Globus pallidus (tissue), 1 donor: ENCODE results near the gene KLC1.

Source experiments
- DNase-seq: peaks from one replicate; pipeline ENCODE4 v3.0.0-alpha.2; 2015; ENCODE audit warnings: low spot score

The KLC1 gene

GRCh38 chr14:103659631-103660030 is 30.6 kb downstream of the KLC1 start:
- no peak for DNase-seq

- DNase-seq = no peak
Measured at GRCh38 chr14:103662029-103662428, 33.0 kb downstream of the KLC1 start.

GRCh38 chr14:103662591-103662990 is 33.6 kb downstream of the KLC1 start:
- no peak for DNase-seq

GRCh38 chr14:103663506-103663905 is 34.5 kb downstream of the KLC1 start:
- DNase-seq = no peak

- DNase-seq = no peak
Measured at GRCh38 chr14:103667671-103668070, 38.7 kb downstream of the KLC1 start.

- DNase-seq = no peak
Measured at GRCh38 chr14:103668117-103668516, 39.1 kb downstream of the KLC1 start.

GRCh38 chr14:103669370-103669769 is 40.4 kb downstream of the KLC1 start:
- no peak for DNase-seq

- DNase-seq = no peak
Measured at GRCh38 chr14:103671911-103672310, 42.9 kb downstream of the KLC1 start.

- no peak for DNase-seq
Measured at GRCh38 chr14:103675957-103676356, 46.9 kb downstream of the KLC1 start.

GRCh38 chr14:103676881-103677675 is 48.1 kb downstream of the KLC1 start:
- DNase-seq = no peak

- DNase-seq = no peak
Measured at GRCh38 chr14:103679351-103679750, 50.3 kb downstream of the KLC1 start.

GRCh38 chr14:103680491-103681231 is 51.6 kb downstream of the KLC1 start:
- no peak for DNase-seq

- DNase-seq = no peak
Measured at GRCh38 chr14:103683139-103683538, 54.1 kb downstream of the KLC1 start.

- no peak for DNase-seq
Measured at GRCh38 chr14:103684471-103684870, 55.5 kb downstream of the KLC1 start.

GRCh38 chr14:103684871-103685270 is 55.9 kb downstream of the KLC1 start:
- DNase-seq = no peak

GRCh38 chr14:103685276-103686211 is 56.5 kb downstream of the KLC1 start:
- no peak for DNase-seq

- no peak for DNase-seq
Measured at GRCh38 chr14:103686831-103687485, 57.9 kb downstream of the KLC1 start.

GRCh38 chr14:103687712-103688111 is 58.7 kb downstream of the KLC1 start:
- DNase-seq = no peak

- DNase-seq = no peak
Measured at GRCh38 chr14:103688441-103688840, 59.4 kb downstream of the KLC1 start.

GRCh38 chr14:103688906-103689902 is 60.2 kb downstream of the KLC1 start:
- DNase-seq = peak; percentile 79
